GM21381 (cell line): Measurements from ENCODE around the gene PSMC4.

Experiments used
- ATAC-seq: cut with Tn5 transposase; IDR thresholded peaks from one replicate; pipeline ENCODE4 v1.9.1; 2021; ENCODE audit warnings: mild to moderate bottlenecking, moderate library complexity; ENCODE audit not compliant: unreplicated experiment

PSMC4 gene

GRCh38 chr19:39970675-39971379, at the start of gene PSMC4:
TSS of gene PSMC4 (plus strand) at chr19:39971165. CDS start at chr19:39971203, 38 bp downstream.
- ATAC-seq: peak; percentile 94

DNA sequence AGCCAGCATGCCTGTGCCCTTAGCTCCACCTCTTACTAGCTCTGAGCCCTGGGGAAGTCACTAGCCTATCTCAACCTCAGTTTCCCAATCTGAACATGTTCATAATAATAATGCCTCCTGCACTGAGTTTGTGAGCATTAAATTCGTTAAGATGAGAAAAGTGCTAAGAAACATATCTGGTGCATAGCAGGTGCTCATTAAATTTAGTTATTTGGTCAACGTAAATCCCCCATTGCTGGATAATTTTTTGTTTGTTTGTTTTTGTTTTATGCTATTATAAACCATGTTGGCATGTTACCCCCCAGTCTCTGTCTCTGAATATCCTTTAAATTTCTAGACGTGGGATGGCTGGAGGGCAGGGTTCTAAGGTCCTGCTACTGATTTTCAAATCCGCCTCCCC, 47.1 kb upstream of the PSMC4 start:
- no peak for ATAC-seq

DNA sequence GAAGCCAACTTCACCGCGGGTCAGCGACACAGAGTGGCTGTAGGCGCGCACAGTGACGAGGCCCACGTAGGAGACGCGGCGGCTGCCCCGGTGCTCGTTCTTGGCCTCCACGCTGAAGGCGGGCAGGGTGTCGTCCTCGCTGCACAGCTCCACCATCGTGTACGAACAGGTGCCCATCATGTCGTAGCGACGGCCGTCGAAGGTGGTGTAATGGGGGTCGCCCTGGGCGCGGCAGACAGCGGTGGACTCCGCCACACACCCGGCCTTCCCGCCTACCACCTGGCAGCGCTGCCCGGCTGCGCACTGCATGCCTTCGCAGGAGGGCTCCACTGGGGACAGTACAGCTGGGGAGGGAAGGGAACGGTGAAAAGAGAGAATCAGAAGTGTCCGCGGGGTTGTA, 46.6 kb upstream of the PSMC4 start:
- ATAC-seq: no peak

DNA sequence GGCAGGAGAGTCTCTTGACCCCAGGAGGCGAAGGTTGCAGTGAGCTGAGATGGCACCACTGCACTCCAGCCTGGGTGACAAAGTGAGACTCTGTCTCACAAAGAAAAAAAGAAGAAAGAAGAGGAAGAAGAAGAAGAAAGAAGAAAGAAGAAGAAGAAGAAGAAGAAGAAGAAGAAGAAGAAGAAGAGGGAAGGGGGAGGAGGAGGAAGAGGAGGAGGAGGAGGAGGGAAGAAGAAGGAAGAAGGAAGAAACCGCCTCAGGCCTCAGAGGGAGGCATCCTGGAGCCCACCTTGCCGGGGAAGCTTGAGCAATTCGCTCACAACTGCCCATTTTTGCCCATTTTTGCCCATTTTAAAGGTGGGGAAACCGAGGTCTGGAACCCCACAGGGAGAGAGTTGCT, 46.0 kb upstream of the PSMC4 start:
- no peak for ATAC-seq

- ATAC-seq: no peak
Measured at GRCh38 chr19:39926170-39926760, 44.7 kb upstream of the PSMC4 start.

GRCh38 chr19:39927076-39927475, 43.9 kb upstream of the PSMC4 start:
- ATAC-seq: no peak

DNA sequence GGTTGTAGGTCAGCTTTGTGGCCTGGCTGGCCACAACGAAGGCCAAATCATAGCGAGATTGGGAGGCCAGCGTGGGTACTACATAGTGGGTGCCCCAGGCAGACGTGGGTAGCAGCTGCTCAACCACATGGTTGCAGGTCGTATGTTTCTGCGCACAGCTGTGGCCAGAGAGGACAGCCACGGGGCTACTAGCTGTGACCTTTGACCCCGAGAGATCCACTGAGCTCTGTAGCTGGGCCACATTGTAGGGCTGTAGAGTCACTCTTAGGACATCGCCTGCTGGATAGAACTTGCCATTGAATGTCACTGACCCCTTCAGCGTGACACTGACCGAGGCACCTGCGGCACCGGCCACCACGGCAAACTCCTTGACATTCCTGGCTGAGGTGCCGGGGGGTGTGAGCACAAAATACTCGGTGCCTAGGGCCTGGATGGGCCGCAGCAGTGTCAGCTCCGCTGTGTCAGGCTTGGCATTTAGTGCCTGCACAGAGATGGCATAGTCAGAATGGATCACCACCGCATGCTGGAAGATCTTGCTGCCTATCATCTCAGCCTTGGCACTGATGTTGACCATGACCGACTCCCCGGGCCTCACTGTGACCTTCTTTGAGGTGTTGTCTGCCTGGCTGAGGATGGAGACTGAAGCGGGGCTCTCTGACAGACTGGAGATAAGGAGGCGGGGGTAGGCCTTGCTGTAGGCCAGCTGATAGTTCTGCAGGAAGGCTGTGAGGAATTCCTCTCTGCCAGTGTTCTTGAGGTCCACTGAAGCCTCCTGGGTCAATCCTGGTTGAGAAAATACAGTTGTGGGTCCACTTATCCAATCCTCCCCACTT, 43.2 kb upstream of the PSMC4 start:
- ATAC-seq: no peak

- ATAC-seq: no peak
Measured at GRCh38 chr19:39928357-39928725, 42.6 kb upstream of the PSMC4 start.

- ATAC-seq: no peak
Measured at GRCh38 chr19:39929750-39930149, 41.2 kb upstream of the PSMC4 start.

DNA sequence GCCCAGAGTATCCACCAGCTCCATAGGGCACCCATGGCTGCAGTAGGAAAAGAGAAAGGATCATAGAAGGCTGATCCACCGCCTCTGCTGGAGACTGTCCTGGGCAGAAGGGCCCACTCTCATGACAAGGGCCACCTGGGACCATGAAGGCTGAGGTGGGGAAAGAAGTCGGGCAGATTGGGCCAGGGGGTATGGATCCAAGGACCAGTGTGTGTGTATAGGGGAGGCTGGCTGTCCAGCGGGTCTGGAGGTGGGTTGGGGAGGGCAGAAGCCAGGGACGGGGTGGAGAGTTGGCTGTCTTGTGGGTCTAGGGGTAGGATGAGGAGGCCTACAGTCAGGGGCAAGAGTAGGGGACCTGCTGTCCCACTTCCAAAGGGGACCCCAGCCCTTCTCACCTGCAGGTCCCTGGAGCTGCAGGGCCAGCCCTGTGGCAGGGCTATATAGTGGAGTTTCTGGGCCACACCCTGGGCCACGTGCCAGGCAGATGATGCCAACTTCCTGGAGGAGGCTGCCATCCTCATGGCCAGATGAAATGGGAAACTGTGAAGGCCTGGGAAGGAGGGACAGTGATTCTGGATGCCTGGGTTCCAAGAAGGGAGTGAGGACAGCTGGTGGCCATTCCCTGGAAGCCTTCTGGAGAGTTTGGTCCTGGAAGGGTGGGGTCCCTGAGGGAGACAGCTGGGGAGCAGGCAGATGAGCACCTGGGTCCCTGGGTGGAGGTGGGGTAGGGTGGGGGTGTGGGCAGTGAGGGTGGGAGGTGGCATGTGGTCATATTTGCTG, 36.2 kb upstream of the PSMC4 start, which contains the start of gene FCGBP:
Gene FCGBP, minus strand, starts transcription at position 51 of the 780 bp plus-strand sequence.
- ATAC-seq: no peak

- no peak for ATAC-seq
Measured at GRCh38 chr19:39935364-39935661, 35.7 kb upstream of the PSMC4 start.

- ATAC-seq: no peak
Measured at GRCh38 chr19:39936020-39936419, 34.9 kb upstream of the PSMC4 start.

GRCh38 chr19:39936622-39937021, 34.3 kb upstream of the PSMC4 start:
- ATAC-seq: no peak

DNA sequence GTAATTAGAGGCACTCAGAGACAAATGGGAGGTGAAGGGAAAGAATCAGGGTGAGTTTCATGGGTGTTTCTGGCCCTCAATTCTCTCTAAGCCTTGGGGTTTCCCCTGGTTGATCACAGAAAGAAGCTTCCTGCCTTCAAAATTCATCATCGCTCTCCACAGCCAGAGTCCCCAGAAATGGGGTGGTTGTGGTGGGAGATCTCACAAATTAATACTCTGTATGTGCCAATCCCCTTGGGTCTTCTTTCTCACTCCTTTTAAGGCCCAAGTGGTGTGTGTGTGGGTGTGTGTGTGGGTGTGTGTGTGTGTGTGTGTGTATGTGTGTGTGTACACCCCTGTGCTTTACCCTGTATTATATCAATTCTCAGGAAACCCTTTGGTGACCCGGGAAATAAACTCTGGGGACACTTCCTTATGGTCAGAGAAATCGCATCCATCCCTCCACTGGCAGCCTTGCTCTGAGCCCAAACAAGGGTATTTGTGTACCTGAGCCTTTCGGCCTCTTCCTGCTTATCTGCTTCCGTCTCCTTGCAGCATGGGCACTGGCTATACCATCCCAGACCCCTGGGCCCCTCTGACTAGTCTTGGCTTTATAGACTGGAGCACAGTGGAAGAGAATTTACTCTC, 33.8 kb upstream of the PSMC4 start:
- no peak for ATAC-seq

GRCh38 chr19:39937787-39938186, 33.2 kb upstream of the PSMC4 start:
- ATAC-seq: no peak

DNA sequence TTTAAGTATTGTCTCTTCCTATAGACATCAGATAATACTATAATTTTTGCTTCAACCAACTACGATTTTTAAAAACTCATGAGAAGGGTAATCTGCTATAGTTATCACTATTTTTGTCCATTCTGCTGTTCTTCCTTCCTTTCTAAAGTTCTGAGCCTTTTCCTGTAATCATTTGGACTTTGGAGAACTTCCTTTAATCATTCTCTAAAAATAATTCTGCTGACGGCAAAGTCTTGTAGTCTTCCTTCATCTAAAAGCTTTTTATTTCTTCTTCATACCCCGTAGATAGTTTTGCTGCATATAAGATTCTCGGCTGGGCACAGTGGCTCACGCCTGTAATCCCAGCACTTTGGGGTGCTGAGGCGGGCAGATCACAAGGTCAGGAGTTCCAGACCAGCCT, 31.4 kb upstream of the PSMC4 start:
- no peak for ATAC-seq

GRCh38 chr19:39940221-39940833, 30.6 kb upstream of the PSMC4 start:
- no peak for ATAC-seq

GRCh38 chr19:39941151-39941550, 29.8 kb upstream of the PSMC4 start:
- no peak for ATAC-seq

- ATAC-seq: peak; percentile 66
Measured at GRCh38 chr19:39941615-39942365, 29.2 kb upstream of the PSMC4 start.

DNA sequence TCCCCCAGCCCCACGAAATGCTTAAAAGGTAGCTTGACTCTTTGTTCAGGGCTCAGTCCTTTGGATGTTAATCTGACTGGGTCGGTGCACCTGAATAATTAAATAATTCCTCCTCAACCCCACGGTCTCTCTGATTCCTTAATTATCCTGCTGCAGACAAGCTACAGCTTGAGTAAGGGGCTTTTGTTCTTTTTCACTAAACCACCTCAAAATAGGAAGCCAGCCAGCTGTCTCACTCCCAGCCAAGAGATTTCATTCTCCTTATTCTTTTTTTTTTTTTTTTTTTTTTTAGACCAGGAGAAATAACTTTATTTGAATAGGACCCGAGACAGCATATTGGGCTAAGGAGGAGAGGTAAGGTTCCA, 28.6 kb upstream of the PSMC4 start:
- no peak for ATAC-seq
